HG03469 (cell line): ENCODE data around the gene NT5DC4.

Experiments
- ATAC-seq: cut with Tn5 transposase; IDR thresholded peaks from one replicate; pipeline ENCODE4 v1.9.1; 2021; ENCODE audit warnings: mild to moderate bottlenecking, moderate library complexity, moderate number of reproducible peaks; ENCODE audit not compliant: unreplicated experiment

NT5DC4 gene

GRCh38 chr2:112722816-112723546, 2.2 kb downstream of the NT5DC4 start:
- ATAC-seq = no peak

GRCh38 chr2:112723547-112723940, 2.7 kb downstream of the NT5DC4 start:
- ATAC-seq = no peak

- no peak for ATAC-seq
Measured at GRCh38 chr2:112723995-112724394, 3.2 kb downstream of the NT5DC4 start.

- ATAC-seq = no peak
Measured at GRCh38 chr2:112724591-112725525, 4.0 kb downstream of the NT5DC4 start.

GRCh38 chr2:112725545-112726457, 5.0 kb downstream of the NT5DC4 start:
- ATAC-seq = no peak

- peak; percentile 62 for ATAC-seq
Measured at GRCh38 chr2:112726487-112727190, 5.8 kb downstream of the NT5DC4 start.

- no peak for ATAC-seq
Measured at GRCh38 chr2:112727276-112728028, 6.6 kb downstream of the NT5DC4 start.

- no peak for ATAC-seq
Measured at GRCh38 chr2:112728029-112728362, 7.2 kb downstream of the NT5DC4 start.

- no peak for ATAC-seq
Measured at GRCh38 chr2:112728378-112729175, 7.8 kb downstream of the NT5DC4 start.

- no peak for ATAC-seq
Measured at GRCh38 chr2:112730216-112730615, 9.4 kb downstream of the NT5DC4 start.

- ATAC-seq = no peak
Measured at GRCh38 chr2:112730791-112731190, 10.0 kb downstream of the NT5DC4 start.

- ATAC-seq = no peak
Measured at GRCh38 chr2:112731479-112731878, 10.7 kb downstream of the NT5DC4 start.

GRCh38 chr2:112733456-112733855, 12.6 kb downstream of the NT5DC4 start:
- ATAC-seq = no peak

- no peak for ATAC-seq
Measured at GRCh38 chr2:112733871-112734270, 13.1 kb downstream of the NT5DC4 start.

GRCh38 chr2:112737542-112738232, 16.9 kb downstream of the NT5DC4 start:
- ATAC-seq = no peak

GRCh38 chr2:112740527-112740926, 19.7 kb downstream of the NT5DC4 start:
- no peak for ATAC-seq

GRCh38 chr2:112749755-112750559, 29.1 kb downstream of the NT5DC4 start:
- ATAC-seq = no peak

- ATAC-seq = no peak
Measured at GRCh38 chr2:112750560-112750843, 29.7 kb downstream of the NT5DC4 start.
